Endothelial cell of umbilical vein (primary cell): ENCODE measurements around the gene TEX19. TPM values are rescaled to one million over a fixed set of nuclear protein-coding genes. Genes with fewer than 3 reads are reported as not detected.
A peak's percentile ranks its signal among the peaks of the same experiment; 100 is the strongest.

Source experiments
- BruUV-seq: library from RNA; stranded (reverse); fragments of 400-500 nt; replicated peaks from 2 replicates; lab custom pipeline; 2021; lab: Mats Ljungman, UMichigan
- CTCF ChIA-PET: fragments of 300-600, 350-600 bp; sonication (Branson Sonifier 250); formaldehyde crosslinking; loops from one replicate; lab custom pipeline; 2021; ENCODE audit warnings: antibody characterized with exemption, inconsistent platforms; lab: Charles Lee
- POLR2A ChIA-PET: fragments of 300-600, 350-600 bp; sonication (Branson Sonifier 250); formaldehyde crosslinking; loops from one replicate; lab custom pipeline; 2021; ENCODE audit warnings: antibody characterized with exemption, inconsistent platforms; lab: Charles Lee
- DNase-seq: peaks from one replicate; pipeline ENCODE4 v3.0.0-alpha.2; 2011; ENCODE audit warnings: low read depth, low spot score
- FAIRE-seq: peaks from 2 replicates; lab custom pipeline; 2011; peaks lifted over from hg19 to GRCh38; lab: Jason Lieb, UNC
- H2AFZ ChIP-seq: 2 replicates; pipeline ENCODE4 v1.6.0; 2012; ENCODE audit warnings: low read depth, low read length, control low read depth, inconsistent platforms
- H3K27ac ChIP-seq: 2 replicates; pipeline ENCODE4 v1.5.1; 2011; ENCODE audit warnings: low read depth, mild to moderate bottlenecking, control low read depth, low read length, moderate library complexity; ENCODE audit not compliant: insufficient read depth
- H3K27me3 ChIP-seq, 2 experiments: 2 replicates each; pipeline versions ENCODE4 v1.6.0 to v1.6.1; 2011; ENCODE audit warnings: low read length in 2 of 2, mixed read lengths in 1 of 2; ENCODE audit not compliant: control insufficient read depth in 2 of 2, insufficient read depth in 2 of 2
- H3K36me3 ChIP-seq, 2 experiments: 2 replicates in 1 of 2; 3 replicates in 1 of 2; pipeline ENCODE4 v1.5.1; 2011; ENCODE audit warnings: low read length in 2 of 2, mild to moderate bottlenecking in 1 of 2, moderate library complexity in 1 of 2; ENCODE audit not compliant: control insufficient read depth in 2 of 2, insufficient read depth in 2 of 2; ENCODE audit errors: extremely low read depth in 1 of 2
- H3K4me1 ChIP-seq: 3 replicates; pipeline ENCODE4 v1.5.1; 2011; ENCODE audit warnings: mild to moderate bottlenecking, low read length; ENCODE audit not compliant: control insufficient read depth, insufficient read depth; ENCODE audit errors: extremely low read depth
- H3K4me2 ChIP-seq: 2 replicates; pipeline ENCODE4 v1.6.1; 2011; ENCODE audit warnings: low read length, control low read depth, mixed read lengths; ENCODE audit not compliant: insufficient read depth
- H3K4me3 ChIP-seq, 3 experiments: fragments of 200-600 bp in 1 of 3; sonication (generic), shearing (Covaris generic) in 1 of 3; replicated peaks in 1 of 3; 2 replicates each; pipeline ENCODE4 v1.5.1; 2011 to 2016; ENCODE audit warnings: control low read depth in 3 of 3, low read length in 3 of 3, mild to moderate bottlenecking in 2 of 3, inconsistent platforms in 1 of 3, low read depth in 1 of 3, moderate library complexity in 1 of 3; ENCODE audit not compliant: insufficient read depth in 1 of 3
- H3K79me2 ChIP-seq: 2 replicates; pipeline ENCODE4 v1.6.0; 2012; ENCODE audit warnings: low read length, inconsistent platforms; ENCODE audit not compliant: control insufficient read depth, insufficient read depth
- H3K9ac ChIP-seq: replicated peaks from 2 replicates; pipeline ENCODE3; 2011; ENCODE audit warnings: low read length, control low read depth; ENCODE audit not compliant: insufficient read depth; ENCODE audit errors: extremely low read depth
- H3K9me1 ChIP-seq: replicated peaks from 3 replicates; pipeline ENCODE4 v1.6.0; 2011; ENCODE audit warnings: mild to moderate bottlenecking, low read length; ENCODE audit not compliant: control insufficient read depth, insufficient read depth; ENCODE audit errors: extremely low read depth
- H3K9me3 ChIP-seq: replicated peaks from 2 replicates; pipeline ENCODE4 v1.5.1; 2012; ENCODE audit warnings: low read length, inconsistent platforms; ENCODE audit not compliant: control insufficient read depth, insufficient read depth
- H4K20me1 ChIP-seq: replicated peaks from 2 replicates; pipeline ENCODE3; 2011; ENCODE audit warnings: mild to moderate bottlenecking, low read length; ENCODE audit not compliant: control insufficient read depth, insufficient read depth; ENCODE audit errors: extremely low read depth
- CTCF ChIP-seq, 2 donors: IDR thresholded peaks; 1 replicate in 1 of 2; 2 replicates in 1 of 2; pipeline ENCODE4 v1.5.1; 2011; ENCODE audit warnings: low read length in 2 of 2, mild to moderate bottlenecking in 2 of 2, moderate library complexity in 2 of 2, control low read depth in 1 of 2, inconsistent platforms in 1 of 2, low read depth in 1 of 2; ENCODE audit not compliant: insufficient read depth in 1 of 2; ENCODE audit errors: extremely low read depth in 1 of 2
- EZH2 ChIP-seq: IDR thresholded peaks from 2 replicates; pipeline ENCODE4 v1.6.1; 2012; ENCODE audit warnings: borderline replicate concordance, low read depth, mild to moderate bottlenecking, moderate library complexity, low read length, inconsistent platforms; ENCODE audit not compliant: severe bottlenecking
- FOS ChIP-seq: IDR thresholded peaks from 2 replicates; pipeline ENCODE4 v1.6.1; 2011; ENCODE audit warnings: mild to moderate bottlenecking, low read length, moderate library complexity, borderline replicate concordance; ENCODE audit not compliant: insufficient read depth
- GATA2 ChIP-seq: IDR thresholded peaks from 2 replicates; pipeline ENCODE4 v1.7.0; 2011; ENCODE audit warnings: low read depth, mild to moderate bottlenecking, moderate library complexity, mixed read lengths, low read length; ENCODE audit not compliant: insufficient read length, insufficient read depth
- JUN ChIP-seq: IDR thresholded peaks from 2 replicates; pipeline ENCODE4 v1.6.1; 2011; ENCODE audit warnings: borderline replicate concordance, low read depth; ENCODE audit not compliant: insufficient read length, insufficient read depth
- MAX ChIP-seq: IDR thresholded peaks from 2 replicates; pipeline ENCODE4 v1.6.1; 2011; ENCODE audit not compliant: insufficient read depth, insufficient read length
- MYC ChIP-seq: IDR thresholded peaks from one replicate; pipeline ENCODE4 v1.6.1; 2011; ENCODE audit warnings: mild to moderate bottlenecking, low read depth, low read length
- POLR2A ChIP-seq: IDR thresholded peaks from 2 replicates; pipeline ENCODE4 v1.6.1; 2012; ENCODE audit warnings: low read depth, mild to moderate bottlenecking, control low read depth, low read length
- POLR2AphosphoS5 ChIP-seq: IDR thresholded peaks from 2 replicates; pipeline ENCODE4 v1.6.1; 2012; ENCODE audit warnings: low read depth, mild to moderate bottlenecking, control low read depth, low read length, moderate library complexity; ENCODE audit not compliant: insufficient read depth
- dilution Hi-C: fragments of 300-500 bp; cut with MboI; formaldehyde crosslinking; loops from one replicate; pipeline ENCODE4 v1.15.0; 2019; ENCODE audit warnings: low sequenced_read_pairs; ENCODE audit not compliant: extremely low pct_ligation_motif_present
- intact Hi-C: fragments of 100-400 bp; cut with micrococcal nuclease; formaldehyde crosslinking; loops from one replicate; pipeline ENCODE4 v1.10.0; 2022
- polyA plus RNA-seq, 4 experiments: library from polyadenylated mRNA; depleted of rRNA in 3 of 4; stranded (reverse) in 3 of 4; unstranded in 1 of 4; fragments of >200 nt; gene quantifications; 2 replicates each; pipeline versions ENCODE4 v1.2.1 to v1.2.3, GENCODE V29; 2011 to 2012; ENCODE audit warnings: missing spikeins in 1 of 4
- total RNA-seq: library from RNA; stranded (reverse); gene quantifications from 2 replicates; pipeline ENCODE4 v1.2.3, GENCODE V29; 2021

TEX19 gene
- total and polyA plus RNA-seq, 2 donors (not counting 3 experiments of a cell fraction or from before 2014, with no cell fraction given) = 0.06 TPM; not detected in 1

- no peaks in the 10 kb centered on the region for H4K20me1 ChIP-seq
- H3K4me2 ChIP-seq = no peak overlapping the region
- intact Hi-C loops = no loop called here
- DNase-seq (peak; percentile 8), FAIRE-seq (peak; percentile 52)
- H3K27me3 ChIP-seq = peaks cover 0 to 2% of the 10 kb centered on the region in 2 experiments
- no peaks in the 10 kb centered on the region for H3K79me2 ChIP-seq
- H3K9me1 ChIP-seq = no peaks in the 10 kb centered on the region
- no TSS peak for BruUV-seq
- ChIA-PET POLR2A (no interaction called here), CTCF (interaction anchor here (1.6 to 1.7 kb wide), 2 partner anchors 23 to 33 kb away, joined by 4 to 10 read pairs; no protein-coding TSS in a partner anchor)
- H3K4me3 ChIP-seq = peak overlapping the region in 1 of 3 experiments; percentile 37
- dilution Hi-C loops = no loop called here
- H3K9ac ChIP-seq = no peak overlapping the region
- H3K4me1 ChIP-seq = peaks cover 9% of the 10 kb centered on the region
- no peaks in the 10 kb centered on the region for H3K9me3 ChIP-seq
- H3K27ac ChIP-seq = no peak overlapping the region
- no peak for TF ChIP-seq MAX
- TF ChIP-seq FOS = no peak
- no peak for TF ChIP-seq EZH2
- no peak for TF ChIP-seq CTCF (IDR thresholded peaks at IDR 0.05; ENCODE audit: extremely low read depth in 1 of 2, insufficient read depth in 1 of 2, low read depth in 1 of 2, low read length in 2 of 2)
- no peak for TF ChIP-seq JUN
- no peak for TF ChIP-seq MYC
- TF ChIP-seq POLR2AphosphoS5 = no peak
- TF ChIP-seq GATA2 = no peak
- no peak for TF ChIP-seq POLR2A
- no peaks in the 10 kb centered on the region for H3K36me3 ChIP-seq
- no peak overlapping the region for H2AFZ ChIP-seq
Measured at GRCh38 chr17:82332669-82333278, 26.3 kb upstream of the TEX19 start.
